ENCODE data around the gene MEF2B.
"Not testable (repeated sequence)": the region's sequence is repeated elsewhere in the genome, so short reads cannot be mapped to it uniquely, and the experiment has no call there.

Gene MEF2B

DNA sequence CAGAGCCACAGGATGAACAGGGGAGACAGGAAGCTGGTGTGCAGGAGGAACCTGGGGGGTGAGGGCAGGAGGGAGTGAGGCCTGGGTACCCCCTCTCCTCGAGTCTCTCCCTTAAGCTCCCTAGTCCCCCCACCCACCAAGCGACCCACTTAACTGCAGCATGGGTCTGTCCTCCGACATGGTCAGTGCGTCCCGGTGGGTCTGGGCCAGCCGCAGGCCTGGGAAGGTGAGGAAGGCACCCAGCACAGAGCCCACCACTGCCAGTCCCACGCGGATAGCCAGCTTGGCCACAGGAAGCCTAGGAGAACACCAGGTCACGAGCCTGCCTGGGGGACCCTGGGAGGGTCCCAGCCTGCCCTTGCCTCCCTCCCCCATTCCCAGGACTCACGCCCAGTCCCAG lies 48.7 kb downstream of the MEF2B start:
- DNase-seq = no peak

DNA sequence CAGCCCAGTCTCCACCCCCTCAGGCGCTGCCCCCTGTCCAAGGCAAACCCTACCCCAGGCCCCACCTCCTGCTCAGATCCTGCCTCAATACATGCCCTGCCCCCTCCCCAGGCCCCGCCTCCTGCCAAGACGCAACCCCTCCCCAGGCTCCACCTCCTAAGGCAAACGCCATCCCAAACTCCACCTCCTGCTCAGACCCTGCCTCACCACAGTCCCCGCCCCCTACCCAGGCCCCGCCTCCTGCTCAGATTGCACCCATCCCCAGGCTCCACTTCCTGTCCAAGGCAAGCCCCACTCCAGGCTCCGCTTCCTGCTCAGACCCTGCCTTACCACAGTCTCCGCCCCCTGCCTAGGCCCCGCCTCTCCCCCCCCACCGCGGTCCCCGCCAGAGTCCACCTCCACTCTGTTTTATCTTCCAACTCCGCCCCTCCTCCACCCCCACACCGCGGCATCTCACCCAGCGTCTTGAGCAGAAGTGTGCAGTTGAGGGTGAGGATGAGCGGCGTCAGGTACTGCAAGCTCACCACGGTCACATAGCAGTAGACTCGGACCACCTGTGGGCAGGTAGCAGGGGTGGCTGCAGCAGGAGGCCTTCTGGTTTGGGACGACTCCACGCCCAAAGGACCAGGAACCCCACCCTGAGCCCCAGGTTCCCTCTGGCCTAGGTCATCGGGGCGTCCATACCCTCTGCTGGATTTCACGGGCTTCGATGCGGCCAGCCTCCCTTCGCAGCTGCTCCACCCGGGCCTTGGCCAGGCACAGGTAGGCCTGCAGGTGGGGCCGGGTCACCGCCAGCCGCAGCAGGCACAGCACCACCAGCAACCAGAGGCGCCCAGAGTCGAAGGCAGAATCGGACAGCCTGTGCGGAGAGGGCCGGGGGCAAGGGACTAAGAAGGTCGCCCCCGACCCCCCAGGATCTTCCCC lies 49.5 kb downstream of the MEF2B start:
- no peak for DNase-seq

DNA sequence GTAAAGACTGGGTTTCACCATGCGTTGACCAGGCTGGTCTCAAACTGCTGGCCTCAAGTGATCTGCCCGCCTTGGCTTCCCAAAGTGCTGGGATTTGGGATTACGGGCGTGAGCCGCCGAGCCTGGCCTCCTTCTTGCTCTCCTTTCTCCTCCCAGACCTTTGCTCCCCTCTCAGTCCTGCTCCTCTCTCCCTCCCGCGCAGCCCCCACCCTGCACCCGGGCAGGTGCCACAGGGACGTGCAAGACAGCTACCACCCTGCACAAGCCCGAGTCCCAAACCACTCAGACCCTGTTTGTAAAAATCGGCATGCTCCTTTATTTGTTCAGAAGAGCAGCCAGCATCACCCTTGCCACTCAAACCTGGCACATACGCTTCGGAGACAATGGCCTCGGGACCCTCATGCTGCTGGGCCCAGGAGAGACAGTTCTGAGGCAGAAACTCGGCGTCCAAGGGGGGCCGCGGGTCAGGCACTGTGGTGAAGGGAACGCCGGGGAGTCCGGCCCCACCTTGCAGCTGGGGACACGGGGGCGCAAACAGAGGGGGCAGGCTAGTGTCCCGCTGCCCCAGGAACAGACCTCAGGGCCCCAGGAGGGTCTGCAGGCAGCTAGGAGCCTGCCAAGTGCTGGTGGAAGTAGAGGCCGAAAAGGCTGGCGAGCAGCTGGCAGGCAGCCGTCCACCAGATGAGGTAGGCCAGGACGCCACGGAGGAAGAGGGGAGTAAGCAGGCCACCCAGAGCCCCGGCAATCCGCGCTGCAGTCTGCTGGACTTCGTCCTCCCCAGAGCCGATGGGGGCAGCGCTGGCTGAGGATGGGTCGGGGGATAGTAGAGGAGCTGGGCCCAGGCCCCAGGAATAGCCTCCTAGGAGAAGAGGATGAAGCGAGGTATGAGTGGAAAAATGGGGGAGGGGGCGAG lies 50.5 kb downstream of the MEF2B start:
- no peak for DNase-seq

DNA sequence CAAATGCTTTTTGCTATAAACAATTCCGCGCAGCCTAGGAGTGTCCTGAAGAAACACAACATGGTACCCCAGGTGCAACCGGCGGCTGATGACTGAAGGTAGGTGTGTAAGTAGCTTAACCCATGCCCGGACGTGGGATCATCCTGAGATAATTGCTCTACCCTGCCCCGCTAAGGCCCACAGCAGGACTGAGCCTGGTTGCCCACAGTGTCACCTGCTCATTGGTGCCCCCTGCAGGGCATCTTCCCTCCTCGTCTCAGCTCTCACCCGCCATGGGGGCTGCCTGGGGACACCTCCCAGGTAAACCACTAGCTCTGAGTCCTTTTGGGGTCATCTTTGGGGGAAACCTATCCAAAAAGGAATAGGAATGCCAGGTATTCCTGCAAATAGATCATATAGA lies 54.1 kb downstream of the MEF2B start:
- DNase-seq = no peak

DNA sequence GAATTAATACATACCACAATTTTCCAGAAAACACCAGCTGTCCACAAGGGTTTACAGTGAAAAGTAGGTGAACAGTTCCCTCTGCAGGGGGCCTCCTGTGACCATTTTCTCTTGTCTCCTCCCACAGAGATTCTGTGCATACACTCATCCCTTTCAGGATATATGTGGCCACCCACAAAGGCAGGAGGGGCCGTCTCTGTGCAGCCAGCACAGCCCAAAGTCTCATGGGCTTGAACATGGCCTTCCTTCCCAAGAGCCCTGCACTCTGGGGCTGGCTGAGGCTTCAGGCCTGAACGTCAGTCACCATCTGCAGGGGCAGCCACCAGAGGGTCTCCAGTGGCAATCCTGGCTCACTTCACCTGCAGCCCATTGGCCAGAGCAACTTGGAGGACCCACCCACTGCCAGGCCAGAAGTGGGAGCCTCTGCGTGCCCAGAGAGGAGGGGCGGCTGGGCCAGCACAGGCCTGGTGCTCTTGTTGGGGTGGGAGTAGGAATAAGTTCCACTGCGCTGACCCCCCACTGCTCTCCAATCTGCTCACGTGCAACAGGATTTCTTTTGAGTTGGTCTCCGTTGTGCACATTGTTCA lies 56.9 kb downstream of the MEF2B start:
- no peak for DNase-seq

DNA sequence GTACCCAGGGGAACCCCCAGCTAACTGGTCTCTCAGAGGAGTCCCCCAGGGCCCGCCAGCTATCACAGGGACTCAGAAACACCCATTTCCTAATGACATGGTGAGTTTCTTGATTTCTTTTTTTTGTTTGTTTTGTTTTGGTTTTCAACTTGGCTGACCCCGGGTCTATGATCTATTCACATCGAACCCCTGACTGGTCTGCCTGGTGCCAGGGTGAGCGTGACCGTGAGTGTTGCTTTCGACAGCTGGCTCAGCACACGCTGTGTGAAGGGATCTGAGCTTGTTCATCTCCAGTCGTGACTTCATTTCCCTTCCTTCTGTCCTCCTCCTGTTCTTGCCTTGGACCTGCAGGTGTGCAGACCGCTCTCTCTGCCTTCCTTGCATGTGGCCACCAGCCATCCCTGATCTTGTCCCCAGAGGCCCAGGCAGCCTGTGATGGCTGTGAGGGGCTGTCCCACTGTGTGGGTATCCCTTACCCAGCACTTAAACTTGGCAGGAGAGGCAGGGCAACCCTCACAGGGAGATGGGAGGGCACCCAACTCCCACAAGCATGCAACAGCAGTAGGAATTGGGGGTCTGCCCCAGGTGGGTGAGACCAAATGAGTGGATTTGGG lies 58.0 kb downstream of the MEF2B start:
- no peak for DNase-seq

DNA sequence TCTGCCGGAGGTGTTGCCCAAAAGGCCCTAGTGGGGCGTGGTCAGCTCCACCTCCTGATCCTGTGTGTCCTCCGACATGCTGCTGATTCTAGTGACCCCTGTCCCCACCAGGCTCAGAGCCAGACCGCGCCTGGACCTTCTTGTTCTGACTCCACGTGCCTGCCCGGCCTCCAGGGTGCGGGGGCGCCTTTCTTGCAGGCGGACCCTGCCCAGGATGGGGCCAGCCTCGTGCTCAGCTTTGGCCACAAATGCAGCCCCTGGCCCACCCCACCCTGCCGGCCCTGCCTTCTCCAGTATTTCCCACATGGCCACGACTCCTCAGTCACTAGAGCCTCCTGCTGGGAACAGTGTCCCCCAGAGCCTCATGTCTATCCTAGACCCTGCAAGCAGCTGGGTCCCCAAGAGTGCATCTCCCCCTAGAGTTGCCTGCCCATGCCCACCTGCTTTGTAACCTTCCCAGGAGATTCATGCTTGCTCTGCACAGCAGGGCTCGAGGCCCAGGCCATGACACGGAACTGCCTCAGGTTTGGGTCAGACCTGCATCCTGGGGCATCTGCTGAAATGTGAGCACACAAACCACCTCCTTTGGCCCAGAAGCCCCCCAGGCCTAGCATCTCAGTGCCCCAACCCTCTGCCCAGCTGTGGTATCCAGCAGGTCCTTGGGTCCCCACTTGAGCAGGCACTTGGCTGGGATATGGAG lies 58.8 kb downstream of the MEF2B start:
- DNase-seq = no peak

DNA sequence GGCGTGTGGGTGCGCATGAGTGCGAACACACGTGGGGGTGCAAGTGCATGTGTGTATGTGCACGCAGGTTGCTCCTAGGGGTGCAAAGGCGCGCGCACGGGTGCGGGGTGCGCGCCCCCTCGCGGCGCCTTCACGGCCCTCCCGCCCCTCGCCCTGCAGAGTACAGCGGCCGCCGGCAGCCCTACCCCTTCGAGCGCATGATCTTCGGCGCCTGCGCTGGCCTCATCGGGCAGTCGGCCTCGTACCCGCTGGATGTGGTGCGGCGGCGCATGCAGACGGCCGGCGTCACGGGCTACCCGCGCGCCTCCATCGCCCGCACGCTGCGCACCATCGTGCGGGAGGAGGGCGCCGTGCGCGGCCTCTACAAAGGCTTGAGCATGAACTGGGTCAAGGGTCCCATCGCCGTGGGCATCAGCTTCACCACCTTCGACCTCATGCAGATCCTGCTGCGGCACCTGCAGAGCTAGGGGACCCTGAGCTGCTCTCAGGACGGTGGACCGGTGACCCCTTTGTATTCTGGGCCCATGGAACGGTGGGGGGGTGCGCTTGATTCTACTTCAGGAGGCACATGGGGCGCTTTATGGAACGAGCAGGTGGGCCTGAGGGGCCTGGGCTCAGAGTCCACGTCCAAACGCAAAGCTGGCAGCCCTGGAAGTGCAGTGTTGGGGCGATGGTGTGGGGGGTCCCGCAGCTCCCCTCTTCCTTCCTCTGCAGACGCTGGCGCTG lies 59.5 kb downstream of the MEF2B start:
- no peak for DNase-seq

DNA sequence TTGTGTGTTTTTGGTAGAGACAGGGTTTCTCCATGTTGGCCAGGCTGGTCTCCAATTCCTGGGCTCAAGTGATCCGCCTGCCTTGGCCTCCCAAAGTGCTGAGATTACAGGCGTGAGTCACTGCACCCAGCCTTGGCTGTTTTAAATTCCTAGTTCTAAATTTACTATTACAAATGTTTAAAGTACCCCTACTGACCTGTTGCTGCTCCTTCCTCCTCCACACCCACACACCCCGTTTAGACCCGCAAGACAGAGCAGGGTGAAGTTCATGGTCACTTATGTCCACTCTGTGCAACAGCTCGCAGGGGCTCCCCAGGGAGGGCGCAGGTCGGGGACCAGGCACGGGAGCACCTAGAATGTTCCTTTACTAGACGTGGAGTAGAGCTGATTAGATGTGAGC lies 60.5 kb downstream of the MEF2B start:
- no peak for DNase-seq

DNA sequence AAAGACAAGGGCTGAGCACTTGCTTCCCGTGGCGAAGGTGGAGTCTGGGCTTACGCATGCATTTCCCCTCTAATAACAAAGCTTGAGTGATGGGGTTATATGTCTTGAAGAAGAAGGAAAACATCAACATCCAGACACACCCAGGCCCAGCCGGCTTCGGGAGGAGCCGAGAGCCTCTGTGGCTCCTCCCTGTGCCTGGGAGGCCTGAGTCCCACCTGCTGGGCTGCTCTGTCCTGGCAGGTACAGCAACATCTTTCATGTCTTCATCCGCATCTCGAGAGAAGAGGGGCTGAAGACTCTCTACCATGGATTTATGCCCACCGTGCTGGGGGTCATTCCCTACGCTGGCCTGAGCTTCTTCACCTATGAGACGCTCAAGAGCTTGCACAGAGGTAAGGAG lies 62.4 kb downstream of the MEF2B start:
- no peak for DNase-seq

DNA sequence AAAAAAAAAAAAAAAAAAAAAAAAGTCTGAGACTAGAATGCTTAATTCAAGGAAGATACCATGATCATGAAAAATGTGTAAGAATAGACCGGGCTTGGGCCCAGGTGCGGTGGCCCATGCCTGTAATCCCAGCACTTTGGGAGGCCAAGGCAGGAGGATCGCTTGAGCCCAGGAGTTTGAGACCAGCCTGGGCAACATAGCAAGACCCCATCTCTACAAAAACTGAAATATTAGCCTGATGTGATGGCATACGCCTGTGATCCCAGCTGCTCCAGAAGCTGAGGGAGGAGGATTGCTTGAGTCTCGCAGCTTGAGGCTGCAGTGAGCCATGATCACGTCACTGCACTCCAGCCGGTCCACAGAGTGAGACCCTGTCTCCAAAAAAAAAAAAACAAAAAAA lies 63.1 kb downstream of the MEF2B start:
- DNase-seq = not testable (repeated sequence)

DNA sequence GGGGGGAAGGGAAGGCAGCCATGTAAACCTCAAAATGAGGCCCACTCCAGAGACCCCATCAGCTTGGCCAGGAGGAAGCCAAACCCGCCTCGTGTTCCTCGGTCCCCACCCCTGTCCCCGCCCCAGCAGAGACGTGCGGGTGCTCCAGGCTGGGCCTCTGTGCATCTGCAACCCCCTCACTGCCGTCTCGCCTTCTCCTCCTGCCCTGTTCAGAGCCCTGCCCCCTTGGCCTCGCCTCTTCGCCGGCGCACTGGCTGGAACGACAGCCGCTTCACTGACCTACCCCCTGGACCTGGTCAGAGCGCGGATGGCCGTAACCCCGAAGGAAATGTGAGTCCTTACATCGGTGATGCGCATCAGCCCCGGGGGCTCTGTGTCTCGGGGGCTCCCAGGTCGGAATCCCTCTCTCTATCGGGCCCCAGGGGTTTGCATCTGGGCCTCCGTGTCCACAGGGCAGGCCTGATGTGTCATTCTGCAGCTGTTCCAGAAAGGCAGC lies 64.0 kb downstream of the MEF2B start:
- DNase-seq = no peak

DNA sequence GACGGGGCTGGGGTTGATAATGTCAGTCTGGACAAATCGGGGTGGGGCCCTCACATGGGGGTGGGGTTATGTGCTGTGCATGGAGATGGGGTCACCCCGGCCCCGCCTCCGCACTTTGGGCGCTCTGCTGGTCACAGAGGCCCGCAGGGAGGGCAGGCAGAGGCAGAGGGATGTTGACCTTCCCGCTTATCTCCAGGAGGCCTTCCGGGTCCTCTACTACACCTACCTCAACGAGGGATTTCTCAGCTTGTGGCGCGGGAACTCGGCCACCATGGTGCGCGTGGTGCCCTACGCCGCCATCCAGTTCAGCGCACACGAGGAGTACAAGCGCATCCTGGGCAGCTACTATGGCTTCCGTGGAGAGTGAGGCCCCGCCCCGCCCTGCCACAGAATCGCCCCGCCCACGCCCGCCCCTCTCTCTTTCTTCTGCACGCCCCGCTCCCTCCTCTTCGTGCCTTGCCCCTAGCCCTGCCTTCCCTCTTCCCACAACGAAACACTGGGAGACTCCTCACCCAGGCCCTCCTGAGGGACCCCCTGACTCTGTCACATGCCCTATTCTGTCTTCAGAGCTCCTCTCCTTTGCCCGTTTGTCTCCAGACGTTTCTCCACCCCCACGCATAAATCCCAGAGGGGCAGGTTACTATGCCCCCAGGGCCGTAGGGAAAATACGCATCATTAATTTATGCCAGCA lies 64.6 kb downstream of the MEF2B start:
- DNase-seq = no peak

DNA sequence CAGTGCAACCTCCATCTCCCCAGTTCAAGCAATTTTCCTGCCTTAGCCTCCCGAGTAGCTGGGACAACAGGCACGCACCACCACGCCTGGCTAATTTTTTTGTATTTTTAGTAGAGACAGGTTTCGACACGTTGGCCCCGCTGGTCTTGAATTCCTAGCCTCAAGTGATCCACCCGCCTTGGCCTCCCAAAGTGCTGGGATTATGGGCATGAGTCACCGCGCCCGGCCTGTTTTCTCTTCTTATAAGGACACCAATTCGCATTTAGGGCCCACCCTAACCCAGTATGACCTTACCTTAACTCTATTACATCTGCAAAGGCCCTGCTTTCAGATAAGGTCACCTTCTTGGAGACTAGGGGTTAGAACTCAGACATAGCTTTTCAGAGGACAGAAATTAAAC lies 66.9 kb downstream of the MEF2B start:
- no peak for DNase-seq

DNA sequence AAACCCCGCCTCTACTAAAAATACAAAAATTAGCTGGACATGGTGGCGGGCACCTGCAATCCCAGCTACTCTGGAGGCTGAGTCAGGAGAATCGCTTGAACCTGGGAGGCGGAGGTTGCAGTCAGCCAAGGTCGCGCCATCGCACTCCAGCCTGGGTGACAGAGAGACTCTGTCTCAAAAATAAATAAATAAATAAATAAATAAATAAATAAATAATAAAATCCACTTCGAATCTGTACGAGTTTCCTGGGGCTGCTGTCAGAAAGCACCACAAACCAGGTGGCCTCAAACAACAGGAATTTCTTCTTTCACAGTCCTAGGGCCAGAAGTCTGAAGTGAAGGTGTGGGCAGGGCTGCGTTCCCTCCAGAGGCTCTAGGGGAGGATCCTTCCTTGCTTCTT lies 67.5 kb downstream of the MEF2B start:
- DNase-seq = not testable (repeated sequence)

DNA sequence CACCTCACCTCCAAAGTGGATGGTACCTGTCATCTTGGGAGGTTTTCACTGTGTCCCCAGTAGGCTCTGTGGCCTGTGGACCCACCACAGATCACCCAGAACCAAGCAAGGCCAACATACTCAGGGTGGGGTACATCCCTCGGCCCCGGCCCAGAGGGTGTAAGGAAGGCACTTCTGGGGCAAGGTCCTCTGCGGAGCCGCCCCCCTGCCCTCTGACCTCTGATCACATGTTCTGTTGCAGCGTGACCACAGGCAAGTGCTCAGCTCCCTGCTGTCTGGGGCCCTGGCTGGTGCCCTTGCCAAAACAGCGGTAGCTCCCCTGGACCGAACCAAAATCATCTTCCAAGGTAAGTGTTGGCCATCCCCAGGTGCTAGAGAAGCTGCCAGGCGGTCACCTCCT lies 68.5 kb downstream of the MEF2B start:
- DNase-seq = no peak

DNA sequence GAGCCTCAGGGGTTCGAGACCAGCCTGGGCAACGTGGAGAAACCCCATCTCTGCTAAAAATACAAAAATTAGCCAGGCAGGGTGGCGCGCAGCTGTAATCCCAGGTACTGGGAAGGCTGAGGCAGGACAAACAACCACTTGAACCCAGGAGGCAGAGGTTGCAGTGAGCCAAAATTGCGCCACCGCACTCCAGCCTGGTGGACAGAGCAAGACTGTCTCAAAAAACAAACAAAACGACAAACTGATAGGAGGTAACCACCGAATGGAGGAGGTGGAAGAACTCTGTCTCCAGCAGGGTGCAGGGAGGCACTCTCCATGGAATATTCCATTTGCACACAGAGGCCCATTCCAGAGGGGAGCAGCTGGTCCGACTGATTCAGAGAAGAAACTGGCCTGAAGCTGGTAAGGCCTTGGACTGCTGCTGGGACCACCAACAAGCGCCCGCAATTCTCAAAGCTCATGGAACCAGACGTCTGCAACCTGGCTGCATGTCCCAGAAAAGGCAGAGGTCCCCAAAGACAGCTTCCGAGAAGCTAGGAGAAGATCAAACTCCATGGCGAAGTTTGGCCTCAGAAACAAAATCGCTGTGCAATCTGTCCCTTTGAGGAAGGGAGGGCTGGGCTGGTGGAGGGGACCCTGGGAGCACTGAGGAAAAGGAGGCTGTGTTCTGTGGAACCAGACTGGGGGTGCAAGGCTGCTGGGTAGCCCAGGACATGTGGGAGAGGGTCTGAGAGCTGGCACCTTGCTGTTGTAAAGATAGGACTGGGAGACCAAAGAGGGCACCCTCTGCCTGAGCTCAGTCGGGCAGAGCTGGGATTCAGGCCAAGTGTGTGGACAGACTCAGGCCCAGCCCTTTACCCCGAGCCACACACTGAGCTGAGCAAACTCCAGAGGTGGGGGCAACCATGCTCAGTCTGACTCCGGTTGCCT lies 71.1 kb downstream of the MEF2B start:
- DNase-seq = no peak

DNA sequence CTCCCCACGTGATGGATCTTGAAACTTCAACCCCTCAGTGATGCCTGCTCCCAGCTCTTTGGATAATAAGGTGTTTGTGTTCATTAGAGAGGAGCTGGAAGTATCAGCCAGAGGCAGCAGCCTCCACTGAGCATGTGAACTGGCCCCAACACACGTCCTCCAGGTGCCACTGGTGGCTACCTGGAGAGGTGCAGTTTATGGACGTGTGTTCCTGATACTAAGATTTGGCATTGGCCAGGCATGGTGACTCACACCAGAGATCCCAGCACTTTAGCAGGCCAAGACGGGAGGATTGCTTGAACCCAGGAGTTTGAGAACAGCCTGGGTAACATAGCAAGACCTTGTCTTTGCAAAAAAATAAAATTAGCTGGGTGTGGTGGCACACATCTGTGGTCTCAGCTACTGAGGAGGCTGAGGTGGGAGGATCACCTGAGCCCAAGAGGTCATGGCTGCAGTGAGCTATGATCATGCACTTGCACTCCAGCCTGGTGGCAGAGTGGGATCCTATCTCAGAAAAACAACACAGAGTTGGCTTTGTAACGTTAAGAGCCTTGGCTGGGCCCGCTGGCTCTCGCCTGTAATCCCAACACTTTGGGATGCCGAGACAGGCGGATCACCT lies 71.9 kb downstream of the MEF2B start:
- DNase-seq = no peak
